Thyroid gland (tissue), 4 donors: Measurements from ENCODE around the gene S1PR1.

Source experiments
- POLR2A ChIP-seq, 2 donors: fragments of 450-650 bp; IDR thresholded peaks; one replicate each; pipeline ENCODE4 v1.6.1; 2017; ENCODE audit warnings: antibody characterized with exemption in 2 of 2, mild to moderate bottlenecking in 2 of 2, moderate library complexity in 1 of 2
- TF ChIP-seq, protein P1 (sequence below), 6 experiments: fragments of 200-600 bp in 3 of 6; fragments of 450-650 bp in 3 of 6; sonication (generic) in 3 of 6; IDR thresholded peaks; one replicate each; pipeline ENCODE4 v1.5.1; 2016 to 2019; ENCODE audit warnings: antibody characterized with exemption in 6 of 6, mild to moderate bottlenecking in 2 of 6, inconsistent platforms in 1 of 6, moderate library complexity in 1 of 6

DNA sequence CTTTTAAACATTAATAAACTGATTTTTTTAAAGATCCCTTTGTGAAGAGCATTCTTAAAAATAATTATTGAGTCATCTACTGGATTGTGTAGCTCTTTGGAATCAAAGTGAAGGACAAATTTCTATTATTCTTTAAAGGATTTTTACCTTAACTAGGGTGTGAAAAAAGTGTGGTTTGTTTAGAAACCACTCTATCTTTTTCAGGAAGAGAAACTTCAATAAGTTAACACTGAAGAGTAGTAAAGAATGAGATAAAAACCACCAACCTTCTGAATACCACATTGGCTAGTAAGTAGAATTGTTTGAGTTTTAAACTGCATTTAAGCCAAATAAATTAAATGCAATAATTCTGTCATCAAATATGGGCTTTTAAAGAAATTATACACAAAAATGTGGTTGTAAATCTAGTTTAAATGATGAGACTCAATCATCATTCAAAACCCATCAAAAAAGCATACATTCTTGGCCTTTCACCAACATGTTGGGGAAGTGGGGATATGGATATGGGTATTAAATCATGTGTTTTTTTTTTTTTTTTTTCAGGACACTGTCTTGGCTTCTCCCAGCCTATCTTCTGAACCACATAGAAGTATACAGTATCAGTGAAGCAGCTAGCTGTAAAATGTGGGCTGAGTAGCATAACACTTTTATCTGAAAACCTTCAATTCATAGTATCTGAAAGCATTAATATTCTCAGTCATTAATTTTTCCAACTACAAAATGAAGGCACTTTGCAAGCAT lies 4.8 kb downstream of the S1PR1 start:
- TF ChIP-seq, protein P1, sequence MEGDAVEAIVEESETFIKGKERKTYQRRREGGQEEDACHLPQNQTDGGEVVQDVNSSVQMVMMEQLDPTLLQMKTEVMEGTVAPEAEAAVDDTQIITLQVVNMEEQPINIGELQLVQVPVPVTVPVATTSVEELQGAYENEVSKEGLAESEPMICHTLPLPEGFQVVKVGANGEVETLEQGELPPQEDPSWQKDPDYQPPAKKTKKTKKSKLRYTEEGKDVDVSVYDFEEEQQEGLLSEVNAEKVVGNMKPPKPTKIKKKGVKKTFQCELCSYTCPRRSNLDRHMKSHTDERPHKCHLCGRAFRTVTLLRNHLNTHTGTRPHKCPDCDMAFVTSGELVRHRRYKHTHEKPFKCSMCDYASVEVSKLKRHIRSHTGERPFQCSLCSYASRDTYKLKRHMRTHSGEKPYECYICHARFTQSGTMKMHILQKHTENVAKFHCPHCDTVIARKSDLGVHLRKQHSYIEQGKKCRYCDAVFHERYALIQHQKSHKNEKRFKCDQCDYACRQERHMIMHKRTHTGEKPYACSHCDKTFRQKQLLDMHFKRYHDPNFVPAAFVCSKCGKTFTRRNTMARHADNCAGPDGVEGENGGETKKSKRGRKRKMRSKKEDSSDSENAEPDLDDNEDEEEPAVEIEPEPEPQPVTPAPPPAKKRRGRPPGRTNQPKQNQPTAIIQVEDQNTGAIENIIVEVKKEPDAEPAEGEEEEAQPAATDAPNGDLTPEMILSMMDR (IDR thresholded peaks at IDR 0.05) = no peak
- TF ChIP-seq POLR2A (IDR thresholded peaks at IDR 0.05) = no peak
